GF-D8 (cell line): ENCODE measurements around the gene TRIM42.

ENCODE experiments used
- DNase-seq: peaks from one replicate; lab custom pipeline; 2025; lab: John Stamatoyannopoulos, UW

TRIM42 gene

DNA sequence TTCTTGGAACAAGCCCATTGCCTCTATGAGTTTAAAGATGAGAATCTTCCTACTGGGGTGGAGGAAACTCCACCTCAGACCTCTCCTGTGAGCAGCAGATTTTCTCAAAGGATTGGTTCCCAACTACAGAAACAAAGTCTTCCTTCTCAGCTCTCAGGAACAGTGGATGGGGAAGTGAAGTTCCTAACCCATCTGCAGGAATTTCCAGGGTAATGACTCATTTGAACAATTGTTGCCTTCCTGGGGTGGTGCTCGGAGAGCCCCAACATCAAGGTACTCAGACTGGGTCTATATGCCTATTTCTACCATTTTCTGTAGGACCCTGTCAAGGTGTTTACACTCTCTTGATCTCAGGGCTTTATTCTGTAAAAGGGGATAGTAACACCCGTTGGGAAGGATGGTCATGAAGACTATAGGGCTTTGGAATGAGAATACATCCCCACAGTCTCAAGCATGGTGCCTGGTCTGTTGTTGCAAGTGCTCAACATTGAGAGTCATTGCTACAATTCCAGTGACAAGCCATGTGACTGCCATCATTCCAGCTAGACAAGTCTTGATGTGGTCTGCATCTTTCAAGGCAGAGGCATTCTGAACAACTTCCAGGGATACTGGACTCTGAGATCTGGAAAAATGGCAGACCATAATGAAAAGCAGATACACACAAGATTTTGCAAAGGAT is 33.0 kb downstream of the TRIM42 start:
- DNase-seq = no peak

DNA sequence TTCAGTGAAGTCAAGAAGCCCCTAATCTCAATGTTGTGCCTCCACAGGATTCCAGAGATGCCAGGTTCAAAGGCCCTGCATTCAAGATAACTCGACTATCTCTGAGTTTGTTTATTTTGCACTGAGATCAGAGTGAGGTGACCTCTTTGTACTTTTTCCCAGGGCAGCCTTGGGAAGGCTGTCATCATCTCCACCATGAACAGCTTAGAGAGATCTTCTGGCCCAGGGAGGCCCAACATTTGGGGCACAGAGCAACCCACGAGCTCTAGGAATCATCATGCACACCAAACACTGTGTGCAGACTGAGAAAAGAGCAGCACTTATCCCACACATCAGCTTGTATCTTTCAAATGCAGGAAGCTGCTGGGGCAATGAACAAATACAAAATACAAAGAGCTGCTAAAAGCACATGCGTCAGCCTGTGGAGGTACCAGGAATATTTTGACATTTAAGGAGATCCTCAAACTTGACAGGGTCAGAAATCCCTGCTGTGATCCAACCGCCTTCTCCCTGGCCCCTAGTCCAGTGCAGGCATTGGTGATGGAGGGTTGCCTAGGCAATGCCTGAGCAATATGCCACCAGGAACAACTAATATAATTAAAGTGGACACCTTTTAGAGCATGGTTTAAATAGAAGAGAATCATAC is 33.6 kb downstream of the TRIM42 start:
- DNase-seq = no peak

- no peak for DNase-seq
Measured at GRCh38 chr3:140712301-140712700, 34.4 kb downstream of the TRIM42 start.

DNA sequence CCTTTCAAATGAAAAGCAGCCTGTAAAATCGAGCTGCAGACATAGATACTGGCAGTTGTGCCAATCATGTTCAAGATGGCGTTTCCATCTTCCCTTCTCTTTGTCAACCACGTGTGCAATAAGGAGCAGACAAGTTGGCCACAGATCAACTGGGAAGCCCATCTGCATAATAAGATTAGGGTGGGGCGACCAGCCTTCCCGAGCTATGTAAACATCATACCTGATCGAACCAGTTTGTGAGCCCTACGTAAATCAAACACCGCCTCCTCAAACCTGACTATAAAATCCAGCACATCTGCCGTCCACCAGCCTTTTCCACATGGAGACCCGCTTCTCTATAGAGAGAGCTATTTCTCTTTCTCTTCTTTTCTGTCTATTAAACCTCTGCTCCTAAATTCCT is 37.2 kb downstream of the TRIM42 start:
- no peak for DNase-seq

DNA sequence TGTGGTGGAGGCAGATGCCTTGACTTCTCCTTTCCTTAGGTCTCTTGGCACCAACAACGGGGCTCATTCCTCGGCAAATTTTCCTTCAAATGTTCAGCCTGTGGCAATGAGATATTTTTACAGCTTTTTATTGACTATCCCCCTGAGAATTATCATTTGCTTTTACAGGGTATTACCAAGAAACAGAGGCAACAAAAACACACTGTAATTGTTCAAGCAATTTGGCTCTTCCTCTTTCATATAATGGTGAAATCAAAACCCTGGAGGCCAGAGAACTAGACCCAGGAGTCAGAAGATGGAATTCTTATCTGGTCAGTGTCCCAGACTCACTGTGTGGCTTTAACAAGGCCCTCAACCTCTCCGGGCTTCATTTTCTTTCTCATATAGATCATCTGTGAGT is 40.1 kb downstream of the TRIM42 start:
- DNase-seq = no peak

- DNase-seq = no peak
Measured at GRCh38 chr3:140719841-140720614, 42.2 kb downstream of the TRIM42 start.

- DNase-seq = no peak
Measured at GRCh38 chr3:140723576-140723975, 45.7 kb downstream of the TRIM42 start.

GRCh38 chr3:140724856-140725812 is 47.3 kb downstream of the TRIM42 start:
- no peak for DNase-seq

DNA sequence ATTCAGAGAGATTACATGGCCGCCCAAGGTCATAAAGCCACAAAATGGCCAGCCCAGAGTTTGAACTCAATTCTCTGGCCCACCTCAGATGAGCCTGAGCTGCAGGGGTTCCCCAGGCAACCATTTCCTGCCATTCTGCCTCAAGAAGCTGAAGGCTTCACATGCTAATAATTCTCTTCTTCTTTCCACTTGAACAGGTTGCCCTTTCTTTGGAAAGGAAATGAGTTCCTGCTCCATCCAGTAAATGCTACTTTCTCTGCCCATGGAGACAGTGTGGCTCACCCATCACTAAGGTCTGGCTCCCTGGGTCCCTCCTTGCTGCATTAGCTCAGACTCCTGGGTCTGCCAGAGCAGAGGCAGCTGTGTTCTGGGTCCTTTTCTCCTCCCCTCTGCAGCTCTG is 48.2 kb downstream of the TRIM42 start:
- DNase-seq = no peak

GRCh38 chr3:140727886-140728285 is 50.0 kb downstream of the TRIM42 start:
- DNase-seq = no peak

DNA sequence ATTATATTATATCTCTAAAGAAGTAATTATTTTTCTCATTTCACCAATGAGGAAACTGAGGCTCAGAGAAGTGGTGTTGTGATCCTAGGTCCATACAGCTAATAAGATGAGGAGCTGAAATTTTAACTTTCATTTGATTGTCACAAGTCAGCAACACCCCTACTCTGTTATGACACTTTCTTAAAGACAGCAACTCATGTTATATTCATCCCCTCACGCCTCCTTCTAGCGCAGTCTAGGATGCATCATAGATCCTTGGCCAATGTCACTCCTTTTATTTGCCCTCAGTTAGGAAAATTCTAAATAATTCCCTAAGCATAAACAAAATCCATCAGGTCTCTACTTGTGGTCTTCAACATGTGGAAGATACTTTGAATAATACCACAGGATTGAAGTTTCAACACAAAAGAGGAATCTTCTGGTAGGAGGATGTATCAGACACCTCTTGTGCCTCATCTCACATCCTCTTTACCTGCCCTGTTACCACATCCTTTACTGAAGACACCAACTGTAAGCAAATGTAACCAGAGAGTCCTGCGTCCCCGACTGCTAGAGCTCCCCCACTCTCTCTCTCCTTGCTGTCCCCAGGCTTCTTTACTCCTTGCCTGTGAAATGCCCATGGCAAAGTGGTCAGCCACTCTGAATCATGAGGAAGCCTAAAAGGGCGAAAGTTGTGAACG is 53.7 kb downstream of the TRIM42 start:
- DNase-seq = no peak

DNA sequence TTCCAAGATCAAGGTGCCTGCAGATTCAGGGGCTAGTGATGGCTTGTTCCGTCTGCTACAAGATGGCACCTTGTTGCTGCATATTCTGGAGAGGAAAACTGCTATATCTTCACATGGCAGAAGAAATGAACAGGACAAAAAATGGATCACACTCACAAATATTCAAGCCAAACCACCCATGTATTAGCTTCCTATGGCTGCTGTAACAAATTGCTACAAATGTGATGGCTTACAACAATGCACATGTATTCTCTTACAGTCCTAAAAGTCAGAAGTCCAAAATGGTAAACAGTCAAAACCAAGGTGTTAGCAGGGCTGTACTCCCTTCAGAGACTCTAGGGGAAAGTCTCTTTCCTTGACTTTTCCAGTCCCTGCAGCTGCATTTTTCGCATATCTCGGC is 55.8 kb downstream of the TRIM42 start:
- DNase-seq = no peak

DNA sequence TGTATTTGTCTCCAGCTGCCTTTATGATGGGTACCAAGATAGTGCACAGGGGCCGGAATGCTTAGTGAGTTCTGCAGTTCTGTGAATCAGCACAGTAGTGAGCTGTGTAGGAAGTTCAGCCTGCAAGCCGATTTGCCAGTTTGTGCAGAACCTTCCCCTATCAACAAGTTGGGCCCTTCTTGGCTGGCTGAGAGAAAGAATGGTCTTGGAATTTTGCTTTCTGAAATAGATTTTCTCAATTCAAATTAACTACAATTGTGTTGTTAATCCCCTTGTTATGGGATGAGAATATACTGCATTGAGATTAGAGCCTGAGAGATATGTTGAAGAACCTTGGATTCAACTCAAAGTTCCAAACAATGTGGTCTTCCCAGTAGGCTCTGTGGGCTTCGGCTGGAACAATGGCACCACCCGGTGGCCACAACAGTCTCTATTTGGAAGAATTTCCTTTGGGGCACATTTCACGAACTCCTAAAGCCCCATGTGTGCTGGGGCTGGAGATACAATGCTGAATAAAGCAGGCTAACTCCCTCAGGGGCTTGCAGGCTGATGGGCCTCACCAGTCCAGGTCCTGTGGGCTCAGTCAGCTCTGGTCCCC is 59.1 kb downstream of the TRIM42 start:
- no peak for DNase-seq

DNA sequence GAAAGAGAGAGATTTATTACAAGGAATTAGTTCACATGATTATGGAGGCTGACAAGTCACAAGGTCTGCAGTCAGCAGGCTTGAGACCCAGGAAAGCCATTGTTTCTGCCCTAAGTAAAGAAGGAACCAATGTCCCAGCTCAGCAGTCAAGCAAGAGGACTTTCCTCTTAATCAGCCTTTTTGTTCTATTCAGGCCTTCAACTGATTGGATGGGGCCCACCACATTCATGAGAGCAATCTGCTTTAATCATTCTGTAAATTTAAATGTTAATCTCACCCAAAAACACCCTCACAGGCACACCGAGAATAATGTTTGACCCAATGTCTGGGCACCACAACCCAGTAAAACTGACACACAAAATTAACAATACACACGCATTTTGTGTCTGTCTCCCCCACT is 64.3 kb downstream of the TRIM42 start:
- no peak for DNase-seq

- no peak for DNase-seq
Measured at GRCh38 chr3:140748171-140748570, 70.3 kb downstream of the TRIM42 start.

GRCh38 chr3:140748903-140749302 is 71.0 kb downstream of the TRIM42 start:
- DNase-seq = no peak
